ENCODE data around the gene DNM1L. TPM values are rescaled to one million over a fixed set of nuclear protein-coding genes. Genes with fewer than 3 reads are reported as not detected.

The DNM1L gene
- total and polyA plus RNA-seq, 2 of the 4 experiments (the other 2 are of a cell fraction): 44.8 to 70.1 TPM

GRCh38 chr12:32773691-32774090, 94.6 kb downstream of the DNM1L start:
- no peak overlapping the region for H3K23ac ChIP-seq (ENCODE audit: low read depth, low read length)
- H3K27me3 ChIP-seq (ENCODE audit: control insufficient read depth, insufficient read depth, low read length): no peaks in the 10 kb centered on the region
- H2AFZ ChIP-seq (replicated peaks; ENCODE audit: low read length, poor library complexity): no peak overlapping the region
- no peak overlapping the region for H2BK120ac ChIP-seq (ENCODE audit: low read depth, low read length)
- no peak overlapping the region for H2BK15ac ChIP-seq (ENCODE audit: low read depth, low read length)
- H3K9me1 ChIP-seq (ENCODE audit: insufficient read depth, low read length): no peaks in the 10 kb centered on the region
- no CpG with 5 or more reads among the region's 6 CpGs for WGBS, 2 experiments (ENCODE audit: extremely low coverage in 2 of 2, insufficient read length in 1 of 2)
- no peak overlapping the region for H3K9ac ChIP-seq (ENCODE audit: low read depth, low read length)
- H3K18ac ChIP-seq (ENCODE audit: low read depth, low read length): no peak overlapping the region
- no peaks in the 10 kb centered on the region for H4K20me1 ChIP-seq (ENCODE audit: insufficient read depth, low read length)
- no peak overlapping the region for H4K8ac ChIP-seq (ENCODE audit: low read depth in 2 of 2, low read length in 2 of 2)
- ATAC-seq (ENCODE audit: low read depth) (no peak), DNase-seq (no peak)
- ChIA-PET POLR2A (ENCODE audit: unreplicated experiment) (interaction anchor here (0.6 kb wide), 1 partner anchor 56 kb away, joined by 4 read pairs; no protein-coding TSS in a partner anchor), CTCF (interaction anchor here (1.0 kb wide), 1 partner anchor 18 kb away, joined by 3 read pairs; the partner anchor contains the start of gene YARS2)
- H3K79me1 ChIP-seq (ENCODE audit: low read depth in 1 of 2, low read length in 2 of 2): no peaks in the 10 kb centered on the region
- no peak overlapping the region for H3K56ac ChIP-seq (ENCODE audit: extremely low read depth, insufficient read depth, low read length)
- no peak overlapping the region for H3K4me3 ChIP-seq (ENCODE audit: insufficient read depth, low read depth, low read length)
- H2BK20ac ChIP-seq (ENCODE audit: low read depth, low read length): no peak overlapping the region
- no peak overlapping the region for H3K14ac ChIP-seq (replicated peaks; ENCODE audit: low read depth, low read length)
- H2BK5ac ChIP-seq (ENCODE audit: low read depth, low read length, poor library complexity, severe bottlenecking): no peak overlapping the region
- H3K4me2 ChIP-seq (ENCODE audit: low read depth, low read length): no peak overlapping the region
- in situ Hi-C loops (cut with MboI; ENCODE audit: low sequenced_read_pairs) (no loop called here), dilution Hi-C loops (cut with HindIII; ENCODE audit: low sequenced_read_pairs, unreplicated experiment) (no loop called here), intact Hi-C loops (cut with micrococcal nuclease) (no loop called here)
- TF ChIP-seq BHLHE40 (IDR thresholded peaks at IDR 0.05; ENCODE audit: low read depth, low read length) (no peak), POLR2A (IDR thresholded peaks at IDR 0.05; ENCODE audit: low read depth, low read length) (no peak), ELK1 (IDR thresholded peaks at IDR 0.05; ENCODE audit: borderline replicate concordance, low read depth, low read length) (no peak), RAD21 (IDR thresholded peaks at IDR 0.05; ENCODE audit: low read length) (no peak), MAZ (IDR thresholded peaks at IDR 0.05; ENCODE audit: borderline replicate concordance, low read depth, low read length) (no peak), NFE2L2 (IDR thresholded peaks at IDR 0.05; ENCODE audit: low read depth, low read length) (no peak), CTCF (conservative IDR thresholded peaks at IDR 0.05; ENCODE audit: low read depth, low read length) (no peak), MAFK (IDR thresholded peaks at IDR 0.05; ENCODE audit: low read depth, low read length) (no peak), SMC3 (IDR thresholded peaks at IDR 0.05; ENCODE audit: low read depth, low read length) (no peak), USF2 (IDR thresholded peaks at IDR 0.05; ENCODE audit: low read depth, low read length) (no peak), RFX5 (IDR thresholded peaks at IDR 0.05; ENCODE audit: low read depth, low read length) (no peak), CEBPB (IDR thresholded peaks at IDR 0.05; ENCODE audit: low read depth, low read length) (no peak), RCOR1 (IDR thresholded peaks at IDR 0.05; ENCODE audit: insufficient replicate concordance, low read length) (no peak), FOS (IDR thresholded peaks at IDR 0.05; ENCODE audit: low read depth, low read length) (no peak), CHD1 (IDR thresholded peaks at IDR 0.05; ENCODE audit: low read depth, low read length) (no peak), MXI1 (IDR thresholded peaks at IDR 0.05; ENCODE audit: borderline replicate concordance, low read depth, low read length) (no peak)
- no peaks in the 10 kb centered on the region for H3K9me3 ChIP-seq (ENCODE audit: control insufficient read depth, insufficient read depth, low read length)
- no peak overlapping the region for H2AK5ac ChIP-seq (ENCODE audit: low read depth, low read length)
- H4K5ac ChIP-seq (ENCODE audit: low read depth, low read length): no peak overlapping the region
- H3K36me3 ChIP-seq (ENCODE audit: control insufficient read depth, insufficient read depth, low read length): no peaks in the 10 kb centered on the region
- H3K4ac ChIP-seq (ENCODE audit: low read depth, low read length): no peak overlapping the region
- H4K91ac ChIP-seq (ENCODE audit: insufficient read depth, low read depth, low read length): no peak overlapping the region
- H3K27ac ChIP-seq (ENCODE audit: insufficient read depth, low read length): no peak overlapping the region
- no peaks in the 10 kb centered on the region for H3K4me1 ChIP-seq (ENCODE audit: control insufficient read depth, insufficient read depth, low read length)
- H2AK9ac ChIP-seq (replicated peaks; ENCODE audit: low read depth, low read length, poor library complexity): no peak overlapping the region
- BruUV-seq (replicated peaks): no TSS peak
